Panc1 (cell line): ENCODE data around the gene CDK18. TPM values are rescaled to one million over a fixed set of nuclear protein-coding genes. Genes with fewer than 3 reads are reported as not detected.

Experiments used
- ATAC-seq: fragments of 200-7000 bp; cut with Tn5 transposase; 2 replicates; pipeline ENCODE4 v1.9.1; 2020; ENCODE audit warnings: mild to moderate bottlenecking, moderate library complexity
- BruUV-seq: library from RNA; stranded (reverse); fragments of 400-500 nt; replicated peaks from 2 replicates; lab custom pipeline; 2021; lab: Mats Ljungman, UMichigan
- CTCF ChIA-PET: fragments of 300-600 bp; sonication (Branson Sonifier 250); formaldehyde crosslinking; loops from one replicate; lab custom pipeline; 2022; ENCODE audit warnings: antibody characterized with exemption; lab: Charles Lee
- POLR2A ChIA-PET: fragments of 300-600 bp; sonication (Branson Sonifier 250); formaldehyde crosslinking; loops from one replicate; lab custom pipeline; 2022; ENCODE audit warnings: antibody characterized with exemption; lab: Charles Lee
- DNase-seq: peaks from one replicate; pipeline ENCODE4 v3.0.0-alpha.2; 2010; ENCODE audit warnings: low read depth, low spot score
- H3K27ac ChIP-seq: 2 replicates; pipeline ENCODE4 v1.5.1; 2011; ENCODE audit warnings: mild to moderate bottlenecking, low read length, inconsistent platforms
- H3K27me3 ChIP-seq: fragments of 200-500 bp; sonication (Bioruptor generic); 2 replicates; pipeline ENCODE4 v1.6.0; 2014; ENCODE audit warnings: low read length, inconsistent platforms; ENCODE audit not compliant: control insufficient read depth, insufficient read depth
- H3K36me3 ChIP-seq: fragments of 200-500 bp; sonication (Bioruptor generic); 2 replicates; pipeline ENCODE4 v1.5.1; 2014; ENCODE audit warnings: inconsistent platforms, mild to moderate bottlenecking, low read length, moderate library complexity; ENCODE audit not compliant: control insufficient read depth, insufficient read depth
- H3K4me1 ChIP-seq: 2 replicates; pipeline ENCODE4 v1.5.1; 2011; ENCODE audit warnings: inconsistent platforms, mild to moderate bottlenecking, low read length, moderate library complexity; ENCODE audit not compliant: control insufficient read depth, insufficient read depth
- H3K4me3 ChIP-seq, 2 experiments: 2 replicates each; pipeline ENCODE4 v1.5.1; 2011 to 2012; ENCODE audit warnings: low read depth in 2 of 2, low read length in 2 of 2, mild to moderate bottlenecking in 2 of 2, inconsistent platforms in 1 of 2, moderate library complexity in 1 of 2
- H3K9me3 ChIP-seq: fragments of 200-500 bp; sonication (Bioruptor generic); 2 replicates; pipeline ENCODE4 v1.5.1; 2014; ENCODE audit warnings: low read depth, mild to moderate bottlenecking, inconsistent platforms, low read length, moderate library complexity; ENCODE audit not compliant: control insufficient read depth, insufficient read depth
- CTCF ChIP-seq: fragments of 450-650 bp; IDR thresholded peaks from 2 replicates; pipeline ENCODE4 v1.5.1; 2017; ENCODE audit warnings: mild to moderate bottlenecking
- POLR2AphosphoS5 ChIP-seq: IDR thresholded peaks from 2 replicates; pipeline ENCODE4 v1.6.1; 2012; ENCODE audit warnings: mild to moderate bottlenecking, low read depth, low read length, moderate library complexity
- REST ChIP-seq, 2 experiments: IDR thresholded peaks; 2 replicates each; pipeline ENCODE4 v1.6.1; 2011 to 2012; ENCODE audit warnings: low read depth in 2 of 2, control low read depth in 1 of 2, low read length in 1 of 2, mild to moderate bottlenecking in 1 of 2, moderate library complexity in 1 of 2; ENCODE audit not compliant: insufficient read depth in 1 of 2
- SIN3A ChIP-seq: IDR thresholded peaks from 2 replicates; pipeline ENCODE4 v1.6.1; 2012; ENCODE audit warnings: low read depth, mild to moderate bottlenecking, low read length, moderate library complexity, borderline replicate concordance; ENCODE audit not compliant: insufficient read depth
- TCF7L2 ChIP-seq: IDR thresholded peaks from 2 replicates; pipeline ENCODE4 v1.6.1; 2011; ENCODE audit warnings: mild to moderate bottlenecking, low read depth, low read length, inconsistent platforms
- in situ Hi-C: cut with HindIII; loops from 2 replicates; pipeline ENCODE4 v1.10.0; 2016; ENCODE audit warnings: low sequenced_read_pairs, low pct_unique_long_range_greater_than_20kb
- intact Hi-C: fragments of 100-400 bp; cut with micrococcal nuclease; formaldehyde crosslinking; loops from one replicate; pipeline ENCODE4 v1.10.0; 2022; ENCODE audit not compliant: unreplicated experiment
- total RNA-seq: library from RNA; stranded (reverse); gene quantifications from one replicate; pipeline ENCODE4 v1.2.1, GENCODE V29; 2021; ENCODE audit not compliant: unreplicated experiment

Gene CDK18
- total RNA-seq, 1 experiment from 2014 or later, result 7.0 TPM

GRCh38 chr1:205465392-205465791 is 39.1 kb upstream of the CDK18 start:
- H3K9me3 ChIP-seq, result no peaks in the 10 kb centered on the region
- H3K36me3 ChIP-seq, result no peaks in the 10 kb centered on the region
- H3K27me3 ChIP-seq, result peaks cover 7% of the 10 kb centered on the region
- CTCF ChIA-PET, result interaction anchor here (1.4 kb wide), 1 partner anchor 27 kb away, joined by 3 read pairs; no protein-coding TSS in a partner anchor
- POLR2A ChIA-PET, result no interaction called here
- no peak overlapping the region for H3K27ac ChIP-seq
- no peak overlapping the region for H3K4me3 ChIP-seq
- H3K4me1 ChIP-seq, result no peaks in the 10 kb centered on the region
- no peak for DNase-seq
- intact Hi-C loops (no loop called here), in situ Hi-C loops (no loop called here)
- BruUV-seq, result no TSS peak
- no peak for TF ChIP-seq POLR2AphosphoS5
- TF ChIP-seq CTCF, result no peak
- TF ChIP-seq TCF7L2, result no peak
- no peak for TF ChIP-seq REST (IDR thresholded peaks at IDR 0.05; ENCODE audit: insufficient read depth in 1 of 2, low read depth in 2 of 2, low read length in 1 of 2)
- no peak for TF ChIP-seq SIN3A
- no peak for ATAC-seq

- DNase-seq (no peak), ATAC-seq (no peak)
- Histone ChIP-seq H3K9me3 (no peaks in the 10 kb centered on the region), H3K27ac (no peak overlapping the region), H3K4me3 (no peak overlapping the region), H3K27me3 (peaks cover 7% of the 10 kb centered on the region), H3K36me3 (no peaks in the 10 kb centered on the region), H3K4me1 (no peaks in the 10 kb centered on the region)
- BruUV-seq, result no TSS peak
- TF ChIP-seq POLR2AphosphoS5 (no peak), TCF7L2 (no peak), CTCF (no peak), REST (IDR thresholded peaks at IDR 0.05; ENCODE audit: insufficient read depth in 1 of 2, low read depth in 2 of 2, low read length in 1 of 2) (no peak), SIN3A (no peak)
- intact Hi-C loops (no loop called here), in situ Hi-C loops (no loop called here)
- ChIA-PET CTCF (interaction anchor here (1.4 kb wide), 1 partner anchor 28 kb away, joined by 3 read pairs; no protein-coding TSS in a partner anchor), POLR2A (no interaction called here)
These were observed 37.8 kb upstream of the CDK18 start for GRCh38 chr1:205466595-205467220.
